ENCODE results near the gene NME7.

DNA sequence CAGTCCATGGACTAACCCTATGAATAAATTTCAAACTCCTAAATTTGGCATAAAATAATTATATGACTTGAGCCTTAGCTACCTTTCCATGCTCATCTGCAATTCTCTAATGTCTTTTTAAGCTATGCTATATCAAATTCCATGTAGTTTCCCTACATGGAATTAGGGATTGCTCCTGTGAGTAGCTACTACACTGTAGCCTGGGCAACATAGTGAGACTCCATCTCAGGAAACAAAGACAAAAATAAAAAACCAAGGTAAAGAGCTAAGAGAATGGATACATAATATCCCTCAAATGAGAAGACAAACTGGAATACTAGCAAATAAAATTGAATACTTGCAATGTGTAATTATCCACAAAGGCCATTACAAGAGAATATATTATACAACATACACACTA, 223.6 kb downstream of the NME7 start:
- TF ChIP-seq, protein P1, sequence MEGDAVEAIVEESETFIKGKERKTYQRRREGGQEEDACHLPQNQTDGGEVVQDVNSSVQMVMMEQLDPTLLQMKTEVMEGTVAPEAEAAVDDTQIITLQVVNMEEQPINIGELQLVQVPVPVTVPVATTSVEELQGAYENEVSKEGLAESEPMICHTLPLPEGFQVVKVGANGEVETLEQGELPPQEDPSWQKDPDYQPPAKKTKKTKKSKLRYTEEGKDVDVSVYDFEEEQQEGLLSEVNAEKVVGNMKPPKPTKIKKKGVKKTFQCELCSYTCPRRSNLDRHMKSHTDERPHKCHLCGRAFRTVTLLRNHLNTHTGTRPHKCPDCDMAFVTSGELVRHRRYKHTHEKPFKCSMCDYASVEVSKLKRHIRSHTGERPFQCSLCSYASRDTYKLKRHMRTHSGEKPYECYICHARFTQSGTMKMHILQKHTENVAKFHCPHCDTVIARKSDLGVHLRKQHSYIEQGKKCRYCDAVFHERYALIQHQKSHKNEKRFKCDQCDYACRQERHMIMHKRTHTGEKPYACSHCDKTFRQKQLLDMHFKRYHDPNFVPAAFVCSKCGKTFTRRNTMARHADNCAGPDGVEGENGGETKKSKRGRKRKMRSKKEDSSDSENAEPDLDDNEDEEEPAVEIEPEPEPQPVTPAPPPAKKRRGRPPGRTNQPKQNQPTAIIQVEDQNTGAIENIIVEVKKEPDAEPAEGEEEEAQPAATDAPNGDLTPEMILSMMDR (conservative IDR thresholded peaks at IDR 0.05; ENCODE audit: low read depth, low read length): no peak
- TF ChIP-seq EZH2 (IDR thresholded peaks at IDR 0.05; ENCODE audit: borderline replicate concordance, low read depth, low read length, poor library complexity, severe bottlenecking): no peak

Measured in A673 (cell line).